HepG2 (cell line): Measurements from ENCODE around the gene DNAJB8. TPM values are rescaled to one million over a fixed set of nuclear protein-coding genes. Genes with fewer than 3 reads are reported as not detected.

Experiments
- ATAC-seq: fragments of 200-7000 bp; cut with Tn5 transposase; 3 replicates; pipeline ENCODE4 v1.9.1; 2020; ENCODE audit warnings: mild to moderate bottlenecking, moderate library complexity
- BruUV-seq: library from RNA; stranded (reverse); fragments of 400-500 nt; replicated peaks from 2 replicates; lab custom pipeline; 2021; lab: Mats Ljungman, UMichigan
- CTCF ChIA-PET: fragments of 300-600 bp; formaldehyde crosslinking; extraction: SDS; loops from one replicate; lab custom pipeline; 2021; ENCODE audit warnings: low total read pairs, inconsistent platforms, low intra/inter-chr PET ratio; lab: Yijun Ruan, JAX
- POLR2A ChIA-PET: fragments of 350-600 bp; sonication (Branson Sonifier 250); formaldehyde crosslinking; loops from one replicate; lab custom pipeline; 2020; ENCODE audit warnings: antibody characterized with exemption, inconsistent platforms; lab: Yijun Ruan, JAX
- DNase-seq: peaks from one replicate; pipeline ENCODE4 v3.0.0-alpha.2; 2015; ENCODE audit warnings: low spot score
- FAIRE-seq: peaks from 3 replicates; lab custom pipeline; 2011; peaks lifted over from hg19 to GRCh38; lab: Jason Lieb, UNC
- H2AFZ ChIP-seq: one replicate; pipeline ENCODE4 v1.6.1; 2011; ENCODE audit warnings: low read length, inconsistent platforms
- H3K27ac ChIP-seq: fragments of 300-600 bp; 3 replicates; pipeline ENCODE4 v1.8.0; 2011; ENCODE audit warnings: mixed run types, mild to moderate bottlenecking, mixed read lengths, low read length, inconsistent platforms; ENCODE audit not compliant: insufficient read depth; ENCODE audit errors: extremely low read length
- H3K27me3 ChIP-seq, 2 experiments: fragments of 200-600 bp in 1 of 2; 2 replicates in 1 of 2; 3 replicates in 1 of 2; pipeline versions ENCODE4 v1.6.0 to v1.8.0; 2011; ENCODE audit warnings: low read length in 2 of 2, mild to moderate bottlenecking in 2 of 2, moderate library complexity in 2 of 2, inconsistent platforms in 1 of 2; ENCODE audit not compliant: insufficient read depth in 2 of 2, control insufficient read depth in 1 of 2
- H3K36me3 ChIP-seq, 2 experiments: fragments of 200-600 bp in 1 of 2; replicated peaks in 1 of 2; 2 replicates in 1 of 2; 3 replicates in 1 of 2; pipeline versions ENCODE4 v1.5.1 to v1.8.0; 2011; ENCODE audit warnings: low read length in 2 of 2, inconsistent platforms in 1 of 2; ENCODE audit not compliant: insufficient read depth in 2 of 2, control insufficient read depth in 1 of 2
- H3K4me1 ChIP-seq: 2 replicates; pipeline ENCODE4 v1.5.1; 2012; ENCODE audit warnings: low read length, inconsistent platforms; ENCODE audit not compliant: insufficient read depth
- H3K4me2 ChIP-seq: 2 replicates; pipeline ENCODE4 v1.6.0; 2011; ENCODE audit warnings: low read depth, low read length, inconsistent platforms
- H3K4me3 ChIP-seq, 3 experiments: fragments of 200-600 bp in 1 of 3; sonication (generic), shearing (Covaris generic) in 1 of 3; replicated peaks in 1 of 3; 2 replicates each; pipeline ENCODE4 v1.5.1; 2011 to 2016; ENCODE audit warnings: low read length in 3 of 3, inconsistent platforms in 2 of 3, low read depth in 2 of 3, mild to moderate bottlenecking in 2 of 3, control low read depth in 1 of 3, mixed read lengths in 1 of 3; ENCODE audit not compliant: insufficient read depth in 1 of 3
- H3K79me2 ChIP-seq: one replicate; pipeline ENCODE4 v1.6.1; 2011; ENCODE audit warnings: low read length, inconsistent platforms; ENCODE audit not compliant: insufficient read depth
- H3K9ac ChIP-seq: 2 replicates; pipeline ENCODE4 v1.6.0; 2011; ENCODE audit warnings: mild to moderate bottlenecking, low read depth, low read length, inconsistent platforms; ENCODE audit not compliant: insufficient read depth
- H3K9me3 ChIP-seq: 2 replicates; pipeline ENCODE4 v1.5.1; 2012; ENCODE audit warnings: mild to moderate bottlenecking, low read length
- H4K20me1 ChIP-seq: 2 replicates; pipeline ENCODE4 v1.6.0; 2011; ENCODE audit warnings: inconsistent platforms, mild to moderate bottlenecking, low read length, moderate library complexity; ENCODE audit not compliant: insufficient read depth
- CENPX ChIP-seq: sonication (generic); formaldehyde crosslinking; IDR thresholded peaks from 2 replicates; pipeline ENCODE4 v1.9.0; 2021; ENCODE audit warnings: mild to moderate bottlenecking, missing genetic modification reagents, moderate library complexity
- NR2F6 ChIP-seq, 2 experiments: IDR thresholded peaks; 2 replicates each; pipeline ENCODE4 v1.6.1; 2016; ENCODE audit warnings: antibody characterized with exemption in 1 of 2, mild to moderate bottlenecking in 1 of 2
- PAF1 ChIP-seq: IDR thresholded peaks from 2 replicates; pipeline ENCODE4 v1.6.1; 2016; ENCODE audit warnings: missing genetic modification reagents, missing compliant biosample characterization
- SP140L ChIP-seq: sonication (generic); formaldehyde crosslinking; IDR thresholded peaks from 2 replicates; pipeline ENCODE4 v1.4.0; 2020; ENCODE audit warnings: missing genetic modification reagents, borderline replicate concordance
- ZFP1 ChIP-seq: IDR thresholded peaks from 2 replicates; pipeline ENCODE4 v1.6.1; 2016
- ZNF598 ChIP-seq: sonication (generic); formaldehyde crosslinking; IDR thresholded peaks from 2 replicates; pipeline ENCODE4 v1.5.1; 2020; ENCODE audit warnings: mild to moderate bottlenecking, missing genetic modification reagents, borderline replicate concordance
- ZNF703 ChIP-seq: sonication (generic); formaldehyde crosslinking; IDR thresholded peaks from 2 replicates; pipeline ENCODE4 v1.5.1; 2020; ENCODE audit warnings: missing genetic modification reagents, mild to moderate bottlenecking, moderate library complexity, borderline replicate concordance
- WGBS: methylation state at CpG from one replicate; pipeline ENCODE4 v1.1.6; 2017; ENCODE audit warnings: low lambda C conversion rate; 5-methylcytosine and 5-hydroxymethylcytosine counted together
- in situ Hi-C: cut with HindIII; loops from 2 replicates; pipeline ENCODE4 v1.10.0; 2017; ENCODE audit warnings: low pct_unique_long_range_greater_than_20kb; ENCODE audit not compliant: extremely low pct_ligation_motif_present
- intact Hi-C: fragments of 100-400 bp; cut with micrococcal nuclease; formaldehyde crosslinking; loops from one replicate; pipeline ENCODE4 v1.10.0; 2022; ENCODE audit not compliant: unreplicated experiment
- polyA plus RNA-seq, 8 experiments: library from polyadenylated mRNA; depleted of rRNA in 3 of 8; stranded (reverse) in 7 of 8; unstranded in 1 of 8; fragments of >200 nt; fragmentation: Illumina TruSeq in 4 of 8; extraction: Trizol in 4 of 8; gene quantifications; 2 replicates each; pipeline versions ENCODE4 v1.2.1 to v1.2.3, GENCODE V29; 2011 to 2016; ENCODE audit warnings: low read depth in 4 of 8, missing spikeins in 1 of 8, mixed read lengths in 1 of 8; ENCODE audit not compliant: insufficient read depth in 1 of 8
- total RNA-seq, 5 experiments: library from RNA; depleted of rRNA; stranded (reverse); fragments of >200 nt; fragmentation: Illumina TruSeq; extraction: Trizol; gene quantifications; 2 replicates each; pipeline ENCODE4 v1.2.3, GENCODE V29; 2016; ENCODE audit warnings: low read depth in 1 of 5
- TF ChIP-seq, protein P1 (sequence below): sonication (generic); formaldehyde crosslinking; IDR thresholded peaks from 2 replicates; pipeline ENCODE4 v1.8.0; 2022; ENCODE audit warnings: mild to moderate bottlenecking, missing genetic modification reagents; ENCODE audit not compliant: insufficient replicate concordance
- TF ChIP-seq, protein P2 (sequence below): sonication (generic); formaldehyde crosslinking; IDR thresholded peaks from 2 replicates; pipeline ENCODE4 v1.5.0; 2020; ENCODE audit warnings: missing genetic modification reagents, mild to moderate bottlenecking, borderline replicate concordance
- TF ChIP-seq, protein P3 (sequence below): IDR thresholded peaks from 2 replicates; pipeline ENCODE4 v1.6.1; 2016; ENCODE audit warnings: low read depth, missing genetic modification reagents, missing compliant biosample characterization

DNAJB8 gene
- total and polyA plus RNA-seq, 2 of the 13 experiments (the other 11 are each of a cell fraction or from before 2014, with no cell fraction given), result not detected

DNA sequence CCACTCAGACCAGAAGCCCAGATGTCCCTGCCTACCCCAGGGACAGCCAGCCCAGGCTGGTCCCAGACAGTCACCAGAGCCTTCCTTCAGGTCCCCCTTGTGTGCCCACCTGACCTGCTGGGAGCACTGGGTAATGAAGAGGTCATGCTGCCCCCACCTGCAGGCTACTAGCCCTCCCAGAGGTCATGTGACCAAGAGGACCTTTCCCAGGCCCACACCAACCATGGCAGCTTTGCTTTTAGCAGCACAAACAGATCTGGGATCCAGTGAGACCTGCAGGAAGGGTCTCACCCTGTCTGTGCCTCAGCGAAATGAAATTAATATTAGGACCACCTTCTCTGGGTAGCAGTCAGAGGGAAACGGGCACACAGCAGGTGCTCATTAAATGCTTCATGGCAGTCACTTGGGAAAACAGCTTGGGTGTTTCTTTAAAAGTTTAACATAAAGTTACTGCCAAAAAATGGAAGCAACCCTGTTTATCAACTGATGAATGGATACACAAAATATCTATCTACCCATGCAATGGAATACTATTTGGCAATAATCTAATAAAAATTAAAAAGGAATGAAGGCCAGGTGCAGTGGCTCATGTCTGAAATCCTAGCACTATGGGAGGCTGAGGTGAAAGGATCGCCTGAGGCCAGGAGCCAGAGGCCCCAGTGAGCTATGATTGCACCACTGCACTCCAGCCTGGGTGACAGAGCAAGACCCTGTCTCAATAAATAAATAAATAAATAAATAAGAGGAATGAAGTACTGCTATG is 43.7 kb downstream of the DNAJB8 start (continued):
- no peak for TF ChIP-seq CENPX (CRISPR knock-in tag)
- TF ChIP-seq, protein P1, sequence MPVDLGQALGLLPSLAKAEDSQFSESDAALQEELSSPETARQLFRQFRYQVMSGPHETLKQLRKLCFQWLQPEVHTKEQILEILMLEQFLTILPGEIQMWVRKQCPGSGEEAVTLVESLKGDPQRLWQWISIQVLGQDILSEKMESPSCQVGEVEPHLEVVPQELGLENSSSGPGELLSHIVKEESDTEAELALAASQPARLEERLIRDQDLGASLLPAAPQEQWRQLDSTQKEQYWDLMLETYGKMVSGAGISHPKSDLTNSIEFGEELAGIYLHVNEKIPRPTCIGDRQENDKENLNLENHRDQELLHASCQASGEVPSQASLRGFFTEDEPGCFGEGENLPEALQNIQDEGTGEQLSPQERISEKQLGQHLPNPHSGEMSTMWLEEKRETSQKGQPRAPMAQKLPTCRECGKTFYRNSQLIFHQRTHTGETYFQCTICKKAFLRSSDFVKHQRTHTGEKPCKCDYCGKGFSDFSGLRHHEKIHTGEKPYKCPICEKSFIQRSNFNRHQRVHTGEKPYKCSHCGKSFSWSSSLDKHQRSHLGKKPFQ (CRISPR knock-in tag), result no peak
- TF ChIP-seq ZNF598, result no peak

DNA sequence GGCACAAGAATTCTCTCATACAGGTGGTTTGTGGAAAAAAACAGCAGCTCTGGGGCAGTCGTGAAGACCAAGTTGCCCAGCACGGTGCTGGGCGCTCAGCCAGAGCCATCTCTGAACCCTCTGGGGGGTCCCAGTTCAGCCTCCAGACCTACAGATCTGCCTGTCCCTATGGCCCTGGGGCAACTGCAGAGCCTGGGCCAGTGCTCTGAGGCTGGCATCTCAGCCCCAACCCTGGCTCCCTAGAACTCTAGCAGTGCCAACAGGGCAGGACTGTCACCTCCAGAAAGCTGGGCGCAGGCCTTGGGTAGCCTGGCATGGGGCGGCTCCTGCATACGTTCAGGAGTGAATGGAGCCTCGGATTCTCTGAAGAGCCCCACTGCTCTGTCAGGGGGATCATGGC is 44.7 kb downstream of the DNAJB8 start:
- intact Hi-C loops (loop anchor here (10.0 kb wide), 1 partner anchor 163 kb away; no protein-coding TSS in a partner anchor), in situ Hi-C loops (no loop called here)
- ChIA-PET CTCF (no interaction called here), POLR2A (no interaction called here)
- Histone ChIP-seq H3K9ac (no peak overlapping the region), H3K4me2 (0 out of 2 replicates have a peak overlapping the region, but pooled peaks have one; percentile 12), H3K9me3 (no peaks in the 10 kb centered on the region), H3K36me3 (no peaks in the 10 kb centered on the region), H3K4me3 (no peak overlapping the region), H3K4me1 (peaks cover 24% of the 10 kb centered on the region), H2AFZ (no peak overlapping the region), H3K27me3 (no peaks in the 10 kb centered on the region; a peak in 1 of 5 replicates), H3K27ac (no peak overlapping the region), H4K20me1 (no peaks in the 10 kb centered on the region), H3K79me2 (no peaks in the 10 kb centered on the region)
- FAIRE-seq (no peak), ATAC-seq (no peak), DNase-seq (no peak)
- BruUV-seq, result no TSS peak
- WGBS, result 100% methylated on average over 2 of the region's 7 CpGs
- TF ChIP-seq SP140L (CRISPR knock-in tag) (no peak), ZFP1 (CRISPR knock-in tag) (no peak), ZNF703 (CRISPR knock-in tag) (no peak), NR2F6 (IDR thresholded peaks at IDR 0.05) (no peak), NR2F6 (CRISPR knock-in tag; IDR thresholded peaks at IDR 0.05) (no peak), PAF1 (no peak)
- TF ChIP-seq, protein P2, sequence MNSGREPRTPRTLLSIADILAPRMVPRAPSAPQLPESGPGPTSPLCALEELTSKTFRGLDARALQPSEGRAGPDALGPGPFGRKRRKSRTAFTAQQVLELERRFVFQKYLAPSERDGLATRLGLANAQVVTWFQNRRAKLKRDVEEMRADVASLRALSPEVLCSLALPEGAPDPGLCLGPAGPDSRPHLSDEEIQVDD (CRISPR knock-in tag), result no peak
- TF ChIP-seq, protein P3, sequence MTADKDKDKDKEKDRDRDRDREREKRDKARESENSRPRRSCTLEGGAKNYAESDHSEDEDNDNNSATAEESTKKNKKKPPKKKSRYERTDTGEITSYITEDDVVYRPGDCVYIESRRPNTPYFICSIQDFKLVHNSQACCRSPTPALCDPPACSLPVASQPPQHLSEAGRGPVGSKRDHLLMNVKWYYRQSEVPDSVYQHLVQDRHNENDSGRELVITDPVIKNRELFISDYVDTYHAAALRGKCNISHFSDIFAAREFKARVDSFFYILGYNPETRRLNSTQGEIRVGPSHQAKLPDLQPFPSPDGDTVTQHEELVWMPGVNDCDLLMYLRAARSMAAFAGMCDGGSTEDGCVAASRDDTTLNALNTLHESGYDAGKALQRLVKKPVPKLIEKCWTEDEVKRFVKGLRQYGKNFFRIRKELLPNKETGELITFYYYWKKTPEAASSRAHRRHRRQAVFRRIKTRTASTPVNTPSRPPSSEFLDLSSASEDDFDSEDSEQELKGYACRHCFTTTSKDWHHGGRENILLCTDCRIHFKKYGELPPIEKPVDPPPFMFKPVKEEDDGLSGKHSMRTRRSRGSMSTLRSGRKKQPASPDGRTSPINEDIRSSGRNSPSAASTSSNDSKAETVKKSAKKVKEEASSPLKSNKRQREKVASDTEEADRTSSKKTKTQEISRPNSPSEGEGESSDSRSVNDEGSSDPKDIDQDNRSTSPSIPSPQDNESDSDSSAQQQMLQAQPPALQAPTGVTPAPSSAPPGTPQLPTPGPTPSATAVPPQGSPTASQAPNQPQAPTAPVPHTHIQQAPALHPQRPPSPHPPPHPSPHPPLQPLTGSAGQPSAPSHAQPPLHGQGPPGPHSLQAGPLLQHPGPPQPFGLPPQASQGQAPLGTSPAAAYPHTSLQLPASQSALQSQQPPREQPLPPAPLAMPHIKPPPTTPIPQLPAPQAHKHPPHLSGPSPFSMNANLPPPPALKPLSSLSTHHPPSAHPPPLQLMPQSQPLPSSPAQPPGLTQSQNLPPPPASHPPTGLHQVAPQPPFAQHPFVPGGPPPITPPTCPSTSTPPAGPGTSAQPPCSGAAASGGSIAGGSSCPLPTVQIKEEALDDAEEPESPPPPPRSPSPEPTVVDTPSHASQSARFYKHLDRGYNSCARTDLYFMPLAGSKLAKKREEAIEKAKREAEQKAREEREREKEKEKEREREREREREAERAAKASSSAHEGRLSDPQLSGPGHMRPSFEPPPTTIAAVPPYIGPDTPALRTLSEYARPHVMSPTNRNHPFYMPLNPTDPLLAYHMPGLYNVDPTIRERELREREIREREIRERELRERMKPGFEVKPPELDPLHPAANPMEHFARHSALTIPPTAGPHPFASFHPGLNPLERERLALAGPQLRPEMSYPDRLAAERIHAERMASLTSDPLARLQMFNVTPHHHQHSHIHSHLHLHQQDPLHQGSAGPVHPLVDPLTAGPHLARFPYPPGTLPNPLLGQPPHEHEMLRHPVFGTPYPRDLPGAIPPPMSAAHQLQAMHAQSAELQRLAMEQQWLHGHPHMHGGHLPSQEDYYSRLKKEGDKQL (CRISPR knock-in tag), result no peak
